HL-60 (cell line): Measurements from ENCODE around the gene HSPA4.

Experiments used
- DNase-seq, 2 experiments: peaks; one replicate each; pipeline ENCODE4 v3.0.0-alpha.2; 2010 to 2020; ENCODE audit warnings: low read depth in 1 of 2, low spot score in 1 of 2
- H3K27ac ChIP-seq: fragments of 250-450 bp; sonication (Bioruptor Pico); replicated peaks from 2 replicates; pipeline ENCODE4 v1.5.1; 2020; ENCODE audit warnings: mild to moderate bottlenecking, moderate library complexity
- H3K27me3 ChIP-seq: fragments of 250-450 bp; sonication (Bioruptor Pico); 2 replicates; pipeline ENCODE4 v1.5.1; 2021; ENCODE audit warnings: mild to moderate bottlenecking, moderate library complexity; ENCODE audit not compliant: insufficient read depth, poor library complexity, severe bottlenecking
- H3K4me3 ChIP-seq: replicated peaks from 2 replicates; pipeline ENCODE4 v1.5.1; 2011; ENCODE audit warnings: mild to moderate bottlenecking, control low read depth, low read length; ENCODE audit not compliant: insufficient read depth
- CTCF ChIP-seq: IDR thresholded peaks from one replicate; pipeline ENCODE4 v1.5.1; 2011; ENCODE audit warnings: low read length, control low read depth, inconsistent platforms; ENCODE audit not compliant: insufficient read depth
- GABPA ChIP-seq: IDR thresholded peaks from 2 replicates; pipeline ENCODE4 v1.6.1; 2012; ENCODE audit warnings: low read depth
- POLR2AphosphoS5 ChIP-seq: IDR thresholded peaks from 2 replicates; pipeline ENCODE4 v1.6.1; 2012; ENCODE audit warnings: low read depth
- REST ChIP-seq: IDR thresholded peaks from 2 replicates; pipeline ENCODE4 v1.6.1; 2012; ENCODE audit warnings: low read depth; ENCODE audit not compliant: insufficient replicate concordance
- SPI1 ChIP-seq: IDR thresholded peaks from 2 replicates; pipeline ENCODE4 v1.6.1; 2012; ENCODE audit warnings: low read depth, mild to moderate bottlenecking, borderline replicate concordance

HSPA4 gene

GRCh38 chr5:133128066-133128465, 76.3 kb downstream of the HSPA4 start:
- TF ChIP-seq POLR2AphosphoS5 (no peak), REST (no peak), CTCF (no peak), SPI1 (no peak)
- no peak overlapping the region for H3K4me3 ChIP-seq
- DNase-seq: no peak
- no peak overlapping the region for H3K27ac ChIP-seq
- no peaks in the 10 kb centered on the region for H3K27me3 ChIP-seq

GRCh38 chr5:133129289-133129688, 77.5 kb downstream of the HSPA4 start:
- no peak for DNase-seq
- Histone ChIP-seq H3K27ac (no peak overlapping the region), H3K4me3 (no peak overlapping the region), H3K27me3 (no peaks in the 10 kb centered on the region)
- TF ChIP-seq GABPA (no peak), POLR2AphosphoS5 (no peak), SPI1 (no peak), REST (no peak), CTCF (no peak)

- H3K27ac ChIP-seq: no peak overlapping the region
- no peak for TF ChIP-seq REST
- no peak for TF ChIP-seq GABPA
- no peak for TF ChIP-seq POLR2AphosphoS5
- no peak for TF ChIP-seq SPI1
- no peak for TF ChIP-seq CTCF
- H3K27me3 ChIP-seq: no peaks in the 10 kb centered on the region
- no peak overlapping the region for H3K4me3 ChIP-seq
- no peak for DNase-seq
Observed at GRCh38 chr5:133129950-133130349, 78.1 kb downstream of the HSPA4 start.
